A673 (cell line): ENCODE measurements around the gene MPI.

ENCODE experiments used
- CTCF ChIP-seq: fragments of 300-800, 200-600 bp; sonication (generic); conservative IDR thresholded peaks from 2 replicates; pipeline ENCODE4 v1.5.1; 2017; ENCODE audit warnings: low read depth, mild to moderate bottlenecking, antibody characterized with exemption, low read length, moderate library complexity, mixed read lengths
- EZH2 ChIP-seq: fragments of 200-600 bp; sonication (generic); IDR thresholded peaks from 2 replicates; pipeline ENCODE4 v1.6.1; 2017; ENCODE audit warnings: borderline replicate concordance, low read depth, mild to moderate bottlenecking, mixed read lengths, antibody characterized with exemption, low read length; ENCODE audit not compliant: poor library complexity, severe bottlenecking

GRCh38 chr15:74937590-74938371 is 47.9 kb downstream of the MPI start, which contains the start of gene COX5A:
- TF ChIP-seq EZH2: no peak
- no peak for TF ChIP-seq CTCF
